ENCODE results near the gene MB. TPM values are rescaled to one million over a fixed set of nuclear protein-coding genes. Genes with fewer than 3 reads are reported as not detected.

The MB gene
- polyA plus RNA-seq, 1 donor (not counting 4 experiments of a cell fraction or from before 2014, with no cell fraction given) = not detected

GRCh38 chr22:35576671-35577070 lies 40.5 kb downstream of the MB start:
- no peak overlapping the region for H3K27ac ChIP-seq (ENCODE audit: control insufficient read depth, insufficient read depth, low read length)
- peaks cover 4% of the 10 kb centered on the region for H3K27me3 ChIP-seq (ENCODE audit: control insufficient read depth, extremely low read depth, insufficient read depth, low read length)
- no peaks in the 10 kb centered on the region for H3K79me2 ChIP-seq (ENCODE audit: control insufficient read depth, insufficient read depth, low read length)
- no peak overlapping the region for H3K4me3 ChIP-seq (ENCODE audit: control insufficient read depth in 2 of 3, extremely low read depth in 1 of 3, insufficient read depth in 2 of 3, low read depth in 1 of 3, low read length in 3 of 3)
- dilution Hi-C loops (cut with MboI; ENCODE audit: extremely low pct_ligation_motif_present, low sequenced_read_pairs) = no loop called here
- DNase-seq (ENCODE audit: low read depth, low spot score) (no peak), FAIRE-seq (no peak)
- no peak for TF ChIP-seq CTCF (optimal IDR thresholded peaks at IDR 0.05 in 1 of 3, IDR thresholded peaks at IDR 0.05 in 1 of 3, conservative IDR thresholded peaks at IDR 0.05 in 1 of 3; ENCODE audit: extremely low read depth in 1 of 3, insufficient read depth in 2 of 3, low read length in 3 of 3)
- no peaks in the 10 kb centered on the region for H3K9me3 ChIP-seq (ENCODE audit: control insufficient read depth, low read depth, low read length)
- no peaks in the 10 kb centered on the region for H3K9me1 ChIP-seq (ENCODE audit: control insufficient read depth, extremely low read depth, insufficient read depth, low read length)
- H3K9ac ChIP-seq (ENCODE audit: control insufficient read depth, extremely low read depth, insufficient read depth, low read length) = no peak overlapping the region
- H3K4me2 ChIP-seq (ENCODE audit: control insufficient read depth, extremely low read depth, insufficient read depth, low read depth, low read length) = no peak overlapping the region
- H2AFZ ChIP-seq (ENCODE audit: control insufficient read depth, low read length) = no peak overlapping the region
- H4K20me1 ChIP-seq (ENCODE audit: control insufficient read depth, extremely low read depth, insufficient read depth, low read length) = no peaks in the 10 kb centered on the region
- H3K4me1 ChIP-seq (ENCODE audit: control insufficient read depth, extremely low read depth, insufficient read depth, low read length) = no peaks in the 10 kb centered on the region
- no peaks in the 10 kb centered on the region for H3K36me3 ChIP-seq (ENCODE audit: control insufficient read depth in 2 of 2, extremely low read depth in 1 of 2, insufficient read depth in 2 of 2, low read length in 2 of 2)

DNA sequence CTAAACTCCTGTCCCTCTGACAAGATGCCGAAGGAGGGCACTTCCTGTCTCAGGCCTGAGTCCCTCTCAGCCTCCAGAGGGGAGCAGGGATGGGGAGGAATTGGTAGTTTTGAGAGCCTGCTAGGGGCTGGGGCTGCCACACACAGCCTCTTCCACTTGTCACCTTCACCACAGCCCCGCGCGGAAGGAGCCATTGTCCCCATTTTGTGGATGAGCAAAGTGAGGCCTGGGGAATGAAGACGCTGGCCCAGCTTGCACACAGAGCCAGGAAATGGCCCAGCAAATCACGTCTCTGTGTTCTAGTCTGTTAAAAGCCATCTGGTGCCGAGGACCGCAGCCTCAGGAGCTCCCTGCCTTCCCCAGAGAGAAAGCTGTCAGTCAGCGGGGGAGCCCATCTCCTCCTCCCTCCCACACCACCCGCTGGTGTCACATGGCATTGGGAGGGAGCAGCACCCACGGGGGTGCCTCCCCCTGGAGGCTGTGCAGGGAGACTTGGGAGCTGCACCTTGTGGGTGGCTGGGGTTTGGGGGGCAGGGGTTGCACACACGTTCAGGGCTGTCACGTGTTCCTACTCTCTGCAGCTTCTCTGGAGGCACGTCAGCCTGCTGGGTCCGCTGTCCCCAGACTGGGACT lies 41.9 kb downstream of the MB start:
- DNase-seq (ENCODE audit: low read depth, low spot score) (no peak), FAIRE-seq (no peak)
- Histone ChIP-seq H3K4me1 (ENCODE audit: control insufficient read depth, extremely low read depth, insufficient read depth, low read length) (no peaks in the 10 kb centered on the region), H3K36me3 (ENCODE audit: control insufficient read depth in 2 of 2, extremely low read depth in 1 of 2, insufficient read depth in 2 of 2, low read length in 2 of 2) (no peaks in the 10 kb centered on the region), H3K9ac (ENCODE audit: control insufficient read depth, extremely low read depth, insufficient read depth, low read length) (no peak overlapping the region), H3K9me1 (ENCODE audit: control insufficient read depth, extremely low read depth, insufficient read depth, low read length) (no peaks in the 10 kb centered on the region), H3K27ac (ENCODE audit: control insufficient read depth, insufficient read depth, low read length) (no peak overlapping the region), H4K20me1 (ENCODE audit: control insufficient read depth, extremely low read depth, insufficient read depth, low read length) (no peaks in the 10 kb centered on the region), H3K4me3 (ENCODE audit: control insufficient read depth in 2 of 3, extremely low read depth in 1 of 3, insufficient read depth in 2 of 3, low read depth in 1 of 3, low read length in 3 of 3) (no peak overlapping the region), H3K79me2 (ENCODE audit: control insufficient read depth, insufficient read depth, low read length) (no peaks in the 10 kb centered on the region), H3K9me3 (ENCODE audit: control insufficient read depth, low read depth, low read length) (no peaks in the 10 kb centered on the region), H3K27me3 (ENCODE audit: control insufficient read depth, extremely low read depth, insufficient read depth, low read length) (peaks cover 4% of the 10 kb centered on the region), H3K4me2 (ENCODE audit: control insufficient read depth, extremely low read depth, insufficient read depth, low read depth, low read length) (no peak overlapping the region), H2AFZ (ENCODE audit: control insufficient read depth, low read length) (no peak overlapping the region)
- dilution Hi-C loops (cut with MboI; ENCODE audit: extremely low pct_ligation_motif_present, low sequenced_read_pairs) = no loop called here
- no peak for TF ChIP-seq CTCF (optimal IDR thresholded peaks at IDR 0.05 in 1 of 3, IDR thresholded peaks at IDR 0.05 in 1 of 3, conservative IDR thresholded peaks at IDR 0.05 in 1 of 3; ENCODE audit: extremely low read depth in 1 of 3, insufficient read depth in 2 of 3, low read length in 3 of 3)
- TF ChIP-seq EZH2 (IDR thresholded peaks at IDR 0.05; ENCODE audit: low read length) = no peak

All from keratinocyte (primary cell).